ENCODE measurements around the gene SLIT1. TPM values are rescaled to one million over a fixed set of nuclear protein-coding genes. Genes with fewer than 3 reads are reported as not detected.

Gene SLIT1
- total RNA-seq, 1 donor from 2014 or later: 0.49 TPM

- TF ChIP-seq POLR2AphosphoS5 (IDR thresholded peaks at IDR 0.05; ENCODE audit: insufficient read depth in 1 of 2, low read depth in 1 of 2) (no peak), POLR2A (IDR thresholded peaks at IDR 0.05) (no peak), CTCF (IDR thresholded peaks at IDR 0.05) (no peak)
- no peak overlapping the region for H3K27ac ChIP-seq
- H3K9me3 ChIP-seq: no peaks in the 10 kb centered on the region
- no peak overlapping the region for H3K4me3 ChIP-seq
- H3K4me1 ChIP-seq: no peaks in the 10 kb centered on the region
- intact Hi-C loops (cut with DNase I): loop anchor here (5.0 kb wide), 1 partner anchor 133 kb away; no protein-coding TSS in a partner anchor
- H3K27me3 ChIP-seq: no peaks in the 10 kb centered on the region
- DNase-seq (ENCODE audit: extremely low spot score in 2 of 2): no peak
- no peaks in the 10 kb centered on the region for H3K36me3 ChIP-seq
Measured at GRCh38 chr10:97204826-97205679, 19.3 kb upstream of the SLIT1 start.

GRCh38 chr10:97203220-97203619, 17.5 kb upstream of the SLIT1 start:
- intact Hi-C loops (cut with DNase I): no loop called here
- H3K9me3 ChIP-seq: no peaks in the 10 kb centered on the region
- no peak overlapping the region for H3K27ac ChIP-seq
- no peaks in the 10 kb centered on the region for H3K36me3 ChIP-seq
- no peak for DNase-seq (ENCODE audit: extremely low spot score in 2 of 2)
- no peak overlapping the region for H3K4me3 ChIP-seq
- H3K4me1 ChIP-seq: no peaks in the 10 kb centered on the region
- TF ChIP-seq POLR2A (IDR thresholded peaks at IDR 0.05): no peak
- TF ChIP-seq CTCF (IDR thresholded peaks at IDR 0.05): no peak
- no peak for TF ChIP-seq POLR2AphosphoS5 (IDR thresholded peaks at IDR 0.05; ENCODE audit: insufficient read depth in 1 of 2, low read depth in 1 of 2)
- H3K27me3 ChIP-seq: no peaks in the 10 kb centered on the region

- Histone ChIP-seq H3K9me3 (no peaks in the 10 kb centered on the region), H3K27ac (no peak overlapping the region), H3K36me3 (no peaks in the 10 kb centered on the region), H3K4me1 (peaks cover 11% of the 10 kb centered on the region), H3K4me3 (no peak overlapping the region), H3K27me3 (no peaks in the 10 kb centered on the region)
- TF ChIP-seq POLR2AphosphoS5 (IDR thresholded peaks at IDR 0.05; ENCODE audit: insufficient read depth in 1 of 2, low read depth in 1 of 2) (no peak), CTCF (IDR thresholded peaks at IDR 0.05) (no peak)
- intact Hi-C loops (cut with DNase I): no loop called here
- DNase-seq (ENCODE audit: extremely low spot score in 2 of 2): no peak
Measured at GRCh38 chr10:97200616-97201015, 14.9 kb upstream of the SLIT1 start.

- Histone ChIP-seq H3K36me3 (no peaks in the 10 kb centered on the region), H3K27ac (no peak overlapping the region), H3K4me1 (peaks cover 14% of the 10 kb centered on the region), H3K27me3 (no peaks in the 10 kb centered on the region), H3K9me3 (no peaks in the 10 kb centered on the region), H3K4me3 (no peak overlapping the region)
- intact Hi-C loops (cut with DNase I): no loop called here
- TF ChIP-seq CTCF (IDR thresholded peaks at IDR 0.05): no peak
- TF ChIP-seq POLR2A (IDR thresholded peaks at IDR 0.05): no peak
- TF ChIP-seq POLR2AphosphoS5 (IDR thresholded peaks at IDR 0.05; ENCODE audit: insufficient read depth in 1 of 2, low read depth in 1 of 2): no peak
- no peak for DNase-seq (ENCODE audit: extremely low spot score in 2 of 2)
Measured at GRCh38 chr10:97199152-97199551, 13.4 kb upstream of the SLIT1 start.

GRCh38 chr10:97197030-97197500, 11.3 kb upstream of the SLIT1 start:
- Histone ChIP-seq H3K27ac (peak overlapping the region; percentile 77), H3K36me3 (no peaks in the 10 kb centered on the region), H3K4me1 (peaks cover 14% of the 10 kb centered on the region), H3K9me3 (no peaks in the 10 kb centered on the region), H3K27me3 (no peaks in the 10 kb centered on the region), H3K4me3 (peak overlapping the region in 1 of 2 donors; percentile 67)
- TF ChIP-seq POLR2A (IDR thresholded peaks at IDR 0.05) (no peak), POLR2AphosphoS5 (IDR thresholded peaks at IDR 0.05; ENCODE audit: insufficient read depth in 1 of 2, low read depth in 1 of 2) (no peak), CTCF (IDR thresholded peaks at IDR 0.05) (no peak)
- DNase-seq (ENCODE audit: extremely low spot score in 2 of 2): no peak
- intact Hi-C loops (cut with DNase I): no loop called here
